Measurements from ENCODE around the gene PPP1R3G.

The PPP1R3G gene

DNA sequence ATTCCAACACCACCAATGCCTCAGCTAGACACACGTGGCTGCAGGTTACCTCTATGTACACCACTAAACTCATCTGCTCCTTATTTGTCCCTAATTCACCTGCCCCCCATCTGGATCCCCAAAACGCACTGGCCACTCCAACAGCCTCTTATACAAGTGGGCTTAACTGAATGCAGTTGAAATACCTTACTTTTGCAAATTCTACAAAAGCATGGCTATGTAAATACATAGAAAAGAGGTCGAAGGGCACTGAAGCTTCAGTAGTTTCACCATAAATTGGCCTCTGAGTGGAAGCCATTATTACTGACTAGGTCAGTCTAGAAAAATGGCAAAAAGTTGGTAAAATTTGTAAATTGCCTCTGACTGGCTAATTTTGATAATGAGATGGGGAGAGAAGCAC, 11.1 kb upstream of the PPP1R3G start:
- no peak for DNase-seq

DNA sequence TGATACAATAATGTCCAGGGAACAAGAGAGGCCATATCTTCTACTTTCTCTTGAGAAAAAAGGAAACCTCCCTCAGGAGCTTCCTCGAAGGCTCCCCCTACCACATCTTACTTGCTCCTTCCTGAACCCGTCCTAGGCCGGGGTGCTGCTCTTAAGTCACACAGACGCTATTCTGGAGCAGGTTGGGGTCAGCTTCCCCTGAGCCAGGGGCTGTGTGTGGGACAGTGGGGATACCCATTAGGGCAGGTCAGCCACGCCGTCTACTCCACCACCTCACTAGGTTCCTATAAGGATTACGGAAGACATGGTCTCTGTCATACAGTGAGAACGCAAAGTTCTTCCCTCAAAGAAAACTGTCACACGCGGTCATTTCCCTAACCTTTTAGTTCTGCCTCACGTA, 8.2 kb upstream of the PPP1R3G start:
- no peak for DNase-seq

DNA sequence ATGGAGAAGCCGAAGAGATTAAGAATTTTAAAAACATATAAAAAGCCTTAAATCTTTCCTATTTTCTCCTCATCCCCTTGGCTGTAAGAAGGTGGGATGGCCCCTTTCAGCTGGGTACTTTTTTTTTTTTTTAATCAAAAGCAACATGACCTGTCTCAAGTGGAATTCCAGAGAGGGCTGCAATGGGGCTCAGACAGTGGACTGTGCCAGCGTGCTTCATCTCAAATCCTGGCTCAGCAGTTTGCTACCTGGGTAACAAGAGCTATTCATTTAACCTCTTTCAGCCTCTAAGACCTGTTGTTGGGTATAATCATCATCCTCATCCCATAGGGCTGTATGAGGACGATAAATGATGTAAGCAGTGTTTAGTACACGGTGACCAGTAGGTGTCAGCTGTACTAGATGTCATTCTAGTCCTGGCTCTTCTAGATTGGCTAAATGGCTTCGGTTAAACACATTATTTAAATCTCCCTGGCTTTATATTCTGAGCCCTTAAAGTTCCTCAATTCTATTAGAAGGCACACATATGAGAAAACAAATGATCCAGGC, 6.9 kb upstream of the PPP1R3G start:
- DNase-seq, result no peak

DNA sequence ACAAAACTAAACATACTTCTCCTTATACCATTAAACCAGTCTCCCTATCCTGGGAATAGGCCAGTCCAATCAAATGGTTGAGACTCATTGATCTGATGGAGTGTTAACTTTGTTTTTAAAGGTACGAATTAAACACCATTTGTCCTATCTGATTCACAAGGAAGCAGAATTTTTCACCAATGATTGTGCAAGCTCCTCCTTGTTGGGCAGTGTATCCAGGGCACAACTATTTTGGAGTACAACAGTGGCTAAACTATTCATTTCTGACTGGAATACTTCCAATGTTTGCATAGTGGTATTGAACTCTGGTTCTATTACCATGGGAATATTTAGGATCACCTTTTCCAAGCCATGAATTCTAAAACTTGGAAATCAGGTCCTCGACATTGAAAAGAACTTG, 5.4 kb upstream of the PPP1R3G start:
- no peak for DNase-seq

DNA sequence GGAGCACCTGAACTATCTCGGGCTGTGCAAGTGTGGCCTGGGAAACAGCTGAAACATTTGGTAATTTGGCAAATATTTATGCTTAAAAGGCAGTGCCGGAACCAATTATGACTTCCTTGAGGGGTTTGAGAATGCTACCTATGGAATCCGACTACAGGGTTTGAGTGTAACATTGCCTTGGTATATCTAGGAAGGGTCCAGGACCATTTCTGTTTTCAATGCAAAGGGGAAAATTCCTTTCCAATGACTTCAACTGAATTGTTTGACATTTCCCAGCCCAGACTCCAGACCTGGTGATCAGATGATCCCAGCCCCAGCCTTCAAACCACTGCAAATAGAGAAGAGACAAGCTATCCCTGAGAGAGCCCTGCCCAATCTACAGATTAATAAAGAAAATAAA, 4.6 kb upstream of the PPP1R3G start:
- no peak for DNase-seq

DNA sequence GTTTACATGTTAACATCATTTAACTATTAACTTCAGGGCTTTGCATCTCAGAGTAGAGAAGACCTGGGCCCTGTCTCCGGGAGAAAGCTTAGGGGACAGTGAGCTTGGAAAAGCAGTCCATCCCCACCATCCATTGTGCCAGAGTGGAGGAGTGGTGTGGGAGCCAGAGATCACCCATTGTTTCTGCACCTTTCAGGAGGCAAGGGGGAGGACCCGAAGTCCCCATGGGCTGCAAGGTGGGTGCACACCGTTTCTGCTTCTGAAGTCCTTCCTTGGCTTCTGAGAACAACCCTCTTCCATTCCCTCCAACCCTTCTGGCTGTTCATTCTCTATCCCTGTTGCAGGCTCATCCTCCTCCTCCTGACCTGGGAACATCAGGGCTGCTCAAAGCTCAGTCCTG, 4.0 kb upstream of the PPP1R3G start:
- no peak for DNase-seq

DNA sequence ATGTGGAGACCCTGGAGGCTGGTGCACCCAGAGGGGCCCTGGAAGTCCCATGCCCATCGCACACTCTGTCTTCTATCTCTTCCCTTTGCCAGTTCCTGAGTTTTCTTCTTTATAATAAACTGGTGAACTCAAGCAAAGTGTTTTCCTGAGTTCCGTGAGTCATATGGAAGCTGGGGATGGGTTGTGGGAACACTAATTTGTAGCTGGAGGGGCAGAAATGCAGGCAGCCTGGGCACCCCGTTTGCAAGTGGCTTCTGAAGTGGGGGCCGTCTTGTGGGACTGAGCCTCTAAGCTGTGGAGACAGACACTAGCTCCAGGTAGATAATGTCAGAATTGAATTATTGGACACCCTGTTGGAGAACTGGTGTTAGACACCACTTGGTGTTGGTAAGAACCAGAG, 3.2 kb upstream of the PPP1R3G start:
- DNase-seq, result no peak

DNA sequence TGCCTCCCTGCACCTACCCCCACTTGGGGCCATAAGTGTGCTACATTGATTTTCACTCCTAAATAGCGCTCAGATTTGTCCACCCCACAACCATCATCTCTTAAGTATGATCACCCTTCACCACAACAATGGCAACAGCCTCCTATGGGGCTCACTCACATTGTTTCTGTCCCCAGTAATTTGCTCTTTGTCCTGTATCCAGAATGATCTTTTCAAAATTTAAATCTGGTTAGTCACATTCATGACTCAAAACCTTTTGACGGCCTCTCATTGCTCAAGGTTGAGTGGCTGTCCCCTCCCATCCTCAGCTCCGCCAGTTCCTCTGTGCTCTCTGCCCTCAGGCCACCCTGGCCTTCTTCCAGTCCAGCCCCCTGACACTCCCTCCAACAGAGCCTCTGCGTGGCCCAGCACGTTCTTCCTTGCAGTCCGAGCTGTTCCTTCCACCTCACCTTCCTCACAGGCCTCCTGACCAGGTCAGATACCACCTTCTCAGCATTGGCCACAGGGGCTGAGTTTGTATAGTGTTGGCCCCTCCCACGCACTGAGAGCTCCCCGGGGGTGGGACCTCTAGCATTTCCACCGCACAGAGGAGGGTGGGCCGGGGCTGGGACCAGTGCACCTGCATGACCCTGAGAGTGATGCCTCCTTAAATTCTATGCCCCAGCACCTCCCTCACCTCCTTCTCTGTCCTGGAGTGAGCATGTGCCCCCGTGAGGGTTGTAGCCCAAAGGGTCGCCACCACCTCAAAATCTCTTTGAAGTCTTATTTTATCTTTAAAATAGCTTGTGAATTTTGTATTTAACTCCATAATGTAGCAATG, 2.4 kb upstream of the PPP1R3G start:
- no peak for DNase-seq

DNA sequence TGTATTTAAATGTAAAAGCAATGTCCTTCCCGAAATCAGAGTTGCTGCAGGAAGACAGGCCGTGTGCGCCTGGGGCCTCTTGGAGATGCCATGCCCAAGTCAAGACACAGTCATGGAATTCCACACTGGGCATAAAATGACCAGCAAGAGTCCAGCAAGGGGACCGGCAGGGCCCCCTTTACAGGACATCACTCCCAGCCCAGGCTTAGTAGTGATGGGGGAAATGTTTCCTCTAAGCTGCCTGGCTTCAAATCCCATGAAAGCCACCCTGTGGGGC, 1.9 kb upstream of the PPP1R3G start:
- no peak for DNase-seq

DNA sequence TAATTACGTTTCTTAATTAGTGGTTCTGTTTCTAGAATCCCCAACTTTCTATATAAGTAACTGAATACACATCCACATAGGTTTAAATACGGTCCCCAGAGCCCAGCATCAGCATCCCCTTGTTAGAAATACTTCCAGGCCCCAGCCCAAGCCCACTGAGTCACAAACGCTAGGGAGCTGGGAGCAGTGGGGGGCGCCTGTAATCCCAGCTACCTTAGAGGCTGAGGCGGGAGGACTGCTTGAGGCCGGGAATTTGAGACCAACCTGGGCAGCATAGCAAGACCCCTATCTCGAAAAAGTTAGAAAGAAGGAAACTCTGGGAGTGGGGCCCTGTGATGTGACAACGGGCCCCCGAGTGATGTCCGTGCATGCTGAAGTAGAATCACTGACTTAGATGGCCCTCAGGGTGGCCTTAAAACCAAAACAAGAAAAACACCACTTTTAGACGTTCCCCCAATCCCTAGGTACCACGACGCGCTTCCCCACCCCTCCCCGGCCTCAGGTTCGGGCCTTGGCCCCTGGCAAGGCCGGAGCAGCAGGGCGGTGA, 1.3 kb upstream of the PPP1R3G start:
- DNase-seq, result no peak

DNA sequence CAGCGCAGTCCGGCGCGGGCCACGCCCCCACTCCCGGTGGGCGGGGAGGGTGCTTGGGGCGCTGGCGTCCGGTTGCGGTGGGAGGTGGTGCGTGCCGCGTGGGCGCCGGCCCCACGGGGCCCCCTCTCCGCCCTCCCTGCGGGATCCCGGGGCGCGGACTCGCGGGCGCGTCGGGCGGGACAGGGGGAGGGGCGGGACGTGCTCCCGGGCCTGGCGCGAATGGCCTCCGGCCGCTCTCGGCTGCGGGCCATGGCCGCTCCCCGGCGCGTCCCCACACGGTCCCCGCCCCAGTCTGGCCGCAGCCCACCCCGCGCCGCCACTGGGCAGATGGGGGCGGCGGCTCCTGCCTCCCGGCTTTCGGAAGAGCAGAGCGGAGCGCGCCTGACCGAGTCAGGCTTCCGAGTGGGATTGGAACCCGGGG, 771 bp upstream of the PPP1R3G start:
- no peak for DNase-seq

DNA sequence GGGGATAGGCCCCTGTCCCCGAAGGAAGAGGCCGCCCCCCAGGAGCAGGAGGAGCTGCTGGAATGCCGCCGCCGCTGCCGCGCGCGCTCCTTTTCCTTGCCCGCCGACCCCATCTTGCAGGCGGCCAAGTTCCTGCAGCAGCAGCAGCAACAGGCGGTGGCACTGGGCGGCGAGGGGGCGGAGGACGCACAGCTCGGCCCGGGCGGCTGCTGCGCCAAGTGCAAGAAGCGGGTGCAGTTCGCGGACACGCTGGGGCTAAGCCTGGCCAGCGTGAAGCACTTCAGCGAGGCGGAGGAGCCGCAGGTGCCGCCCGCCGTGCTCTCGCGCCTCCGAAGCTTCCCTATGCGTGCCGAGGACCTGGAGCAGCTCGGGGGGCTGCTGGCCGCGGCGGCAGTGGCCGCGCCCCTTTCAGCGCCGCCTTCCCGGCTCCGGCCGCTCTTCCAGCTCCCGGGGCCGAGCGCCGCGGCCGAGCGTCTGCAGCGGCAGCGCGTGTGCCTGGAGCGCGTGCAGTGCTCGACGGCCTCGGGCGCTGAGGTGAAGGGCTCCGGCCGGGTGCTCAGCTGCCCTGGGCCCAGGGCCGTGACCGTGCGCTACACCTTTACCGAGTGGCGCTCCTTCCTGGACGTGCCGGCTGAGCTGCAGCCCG, 630 bp downstream of the PPP1R3G start:
- no peak for DNase-seq

DNA sequence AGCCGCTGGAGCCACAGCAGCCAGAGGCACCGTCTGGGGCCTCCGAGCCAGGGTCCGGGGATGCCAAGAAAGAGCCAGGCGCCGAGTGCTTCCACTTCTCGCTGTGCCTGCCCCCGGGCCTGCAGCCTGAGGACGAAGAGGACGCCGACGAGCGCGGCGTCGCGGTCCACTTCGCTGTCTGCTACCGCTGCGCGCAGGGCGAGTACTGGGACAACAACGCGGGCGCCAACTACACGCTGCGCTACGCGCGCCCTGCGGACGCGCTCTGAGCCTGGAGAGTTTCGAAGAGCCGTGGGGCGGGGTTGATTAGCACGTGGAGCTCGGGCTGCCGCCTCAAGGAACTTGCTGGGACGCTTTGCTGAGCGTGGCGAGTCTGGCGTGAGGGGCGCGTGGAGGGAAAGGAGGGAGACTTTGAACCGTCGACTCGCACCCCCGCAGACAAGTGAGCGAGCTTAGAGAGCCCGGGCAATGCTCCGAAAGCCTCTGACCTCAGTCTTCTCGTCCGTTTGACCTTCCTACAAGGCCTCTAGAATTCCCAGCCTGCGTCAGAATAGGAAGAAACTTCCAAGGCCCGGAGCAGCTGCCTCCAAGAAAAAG, 1.3 kb downstream of the PPP1R3G start:
- no peak for DNase-seq

DNA sequence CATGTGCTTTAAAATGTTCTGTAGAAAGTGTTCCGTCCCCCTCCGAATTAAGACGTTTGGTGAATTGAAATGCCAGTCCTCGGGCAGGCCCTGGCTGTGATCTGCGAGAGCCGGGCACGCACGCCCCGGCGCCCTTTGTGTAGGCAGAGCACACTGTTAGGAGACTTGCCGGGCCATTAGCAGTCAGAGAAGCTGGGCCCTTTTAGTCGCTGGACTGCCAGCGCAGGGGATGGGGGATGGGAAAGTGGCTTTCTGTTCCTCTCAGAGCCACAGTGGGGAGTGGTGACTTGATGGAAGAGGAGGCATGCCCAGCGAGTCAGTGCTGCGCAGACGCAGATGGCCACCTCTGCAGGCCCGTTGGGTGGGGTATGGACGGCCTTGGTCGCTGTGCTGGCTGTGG, 2.2 kb downstream of the PPP1R3G start:
- DNase-seq, result no peak

DNA sequence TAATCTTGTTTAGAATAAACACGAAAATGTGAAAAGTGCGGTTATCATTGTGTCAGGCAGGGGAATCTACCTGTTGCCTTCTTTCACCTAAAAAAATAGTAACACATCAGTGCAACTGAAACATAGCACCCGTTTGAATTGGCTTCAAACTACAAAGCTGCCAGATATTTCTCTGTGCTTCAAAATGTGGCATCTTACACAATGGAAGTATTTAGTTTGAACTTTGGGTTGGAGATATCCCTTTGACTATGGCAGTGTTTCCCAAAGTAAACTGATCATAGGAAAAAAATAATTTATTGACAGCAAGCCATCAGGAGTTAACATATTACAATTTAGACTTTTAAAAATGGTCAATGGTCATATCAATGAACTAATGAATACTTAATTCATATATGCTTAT, 3.6 kb downstream of the PPP1R3G start:
- DNase-seq, result no peak

DNA sequence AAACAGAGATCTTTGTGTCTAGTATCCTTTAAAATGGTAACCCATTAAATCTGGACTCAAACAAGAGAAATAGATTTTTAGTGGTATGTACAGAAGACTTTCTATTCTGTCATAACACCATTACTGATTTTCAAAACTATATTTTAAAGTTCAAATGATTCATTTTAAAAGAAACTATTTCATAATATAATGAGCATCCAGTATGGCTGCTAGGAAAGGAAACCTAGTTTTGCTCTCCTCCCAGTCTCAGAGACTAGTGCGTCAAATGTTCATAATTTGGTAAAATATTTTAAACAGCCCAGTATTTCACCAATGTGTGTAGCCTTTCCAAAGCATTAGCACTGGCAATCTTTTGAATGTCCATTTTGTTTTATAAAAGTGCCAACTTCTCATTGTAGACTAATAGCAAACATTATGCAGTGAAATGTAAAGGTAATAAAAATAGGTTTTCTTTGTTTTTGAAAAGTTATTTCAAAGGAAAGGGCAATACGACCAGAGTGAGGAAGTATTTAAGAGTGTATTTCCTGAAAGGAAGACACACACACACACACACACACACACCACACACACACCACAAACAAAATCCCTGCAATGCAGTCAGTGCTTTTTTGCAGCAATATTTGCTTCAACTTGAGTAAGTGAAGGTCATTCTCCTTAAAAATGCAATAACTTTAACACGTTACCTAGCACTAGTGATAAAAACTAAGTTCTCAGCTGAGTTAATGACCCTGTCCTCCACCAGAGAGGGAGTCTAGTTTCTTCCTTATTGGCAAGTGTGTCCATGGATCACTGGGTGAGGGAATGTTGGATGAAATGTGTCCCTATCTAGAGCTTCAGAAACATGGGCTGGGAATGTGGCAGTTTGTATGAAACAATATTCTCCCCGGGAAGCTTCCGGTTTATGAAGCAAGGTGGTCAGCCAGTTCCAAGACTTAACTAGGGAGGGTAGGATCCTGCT, 4.6 kb downstream of the PPP1R3G start:
- DNase-seq, result no peak

DNA sequence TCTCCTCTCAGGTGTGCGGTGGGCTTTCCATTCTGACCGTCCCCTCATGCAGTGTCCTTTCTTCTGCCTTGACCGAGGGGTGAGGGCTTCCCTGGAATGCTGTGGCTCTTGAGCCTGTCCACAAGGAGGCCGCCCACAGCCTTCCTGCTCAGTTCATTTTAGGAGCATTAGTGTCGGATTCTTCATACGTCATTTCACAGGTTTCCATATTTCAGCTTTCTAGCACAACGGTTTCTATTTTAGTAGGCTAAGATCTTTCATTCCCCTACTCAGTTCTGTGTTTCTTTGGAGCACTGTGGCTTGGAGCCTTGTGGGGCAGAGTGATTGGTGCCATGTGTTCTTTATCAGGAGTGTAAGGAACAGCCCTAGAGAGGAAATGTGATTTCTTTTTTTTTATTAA, 5.5 kb downstream of the PPP1R3G start:
- DNase-seq, result no peak

DNA sequence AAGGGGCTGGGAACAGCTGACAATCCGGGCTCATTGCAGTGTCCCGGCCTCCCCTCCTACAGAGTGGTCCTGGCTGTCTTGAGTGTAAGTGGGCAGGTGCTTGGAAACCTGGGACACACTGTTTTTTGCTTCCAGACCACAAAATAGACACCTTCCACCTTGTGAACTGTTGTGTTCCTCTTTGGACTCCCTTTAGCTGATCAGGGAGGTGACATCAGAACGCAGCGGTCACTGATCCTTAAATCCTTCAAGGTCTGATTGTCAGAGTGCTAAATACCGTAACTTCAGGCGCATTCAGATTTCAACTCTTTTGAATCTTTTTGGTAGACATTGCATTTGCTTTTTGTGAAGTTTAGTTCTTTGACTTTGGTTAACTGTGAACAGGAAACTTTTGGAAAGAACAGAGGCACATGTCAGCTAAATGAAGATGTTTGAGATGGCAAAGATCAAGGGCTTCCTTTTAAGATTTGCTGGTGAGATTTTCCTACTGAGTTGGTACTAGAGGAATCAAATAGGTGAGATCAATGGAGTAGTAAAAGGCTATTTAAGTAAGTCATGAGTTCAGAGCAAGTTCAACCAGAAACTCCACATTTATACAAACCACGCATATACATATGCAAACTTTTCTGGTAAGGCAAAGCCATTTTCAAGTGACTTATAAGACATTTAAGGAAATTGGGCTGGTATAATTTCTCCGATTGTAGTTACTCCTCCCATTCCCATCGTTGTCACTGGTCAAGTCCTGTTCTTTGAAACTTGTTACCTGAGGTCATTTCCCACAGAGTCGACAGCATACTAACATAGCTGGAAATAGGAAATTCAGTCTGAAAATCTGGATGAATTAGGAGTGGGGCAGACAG, 6.3 kb downstream of the PPP1R3G start:
- DNase-seq, result no peak

DNA sequence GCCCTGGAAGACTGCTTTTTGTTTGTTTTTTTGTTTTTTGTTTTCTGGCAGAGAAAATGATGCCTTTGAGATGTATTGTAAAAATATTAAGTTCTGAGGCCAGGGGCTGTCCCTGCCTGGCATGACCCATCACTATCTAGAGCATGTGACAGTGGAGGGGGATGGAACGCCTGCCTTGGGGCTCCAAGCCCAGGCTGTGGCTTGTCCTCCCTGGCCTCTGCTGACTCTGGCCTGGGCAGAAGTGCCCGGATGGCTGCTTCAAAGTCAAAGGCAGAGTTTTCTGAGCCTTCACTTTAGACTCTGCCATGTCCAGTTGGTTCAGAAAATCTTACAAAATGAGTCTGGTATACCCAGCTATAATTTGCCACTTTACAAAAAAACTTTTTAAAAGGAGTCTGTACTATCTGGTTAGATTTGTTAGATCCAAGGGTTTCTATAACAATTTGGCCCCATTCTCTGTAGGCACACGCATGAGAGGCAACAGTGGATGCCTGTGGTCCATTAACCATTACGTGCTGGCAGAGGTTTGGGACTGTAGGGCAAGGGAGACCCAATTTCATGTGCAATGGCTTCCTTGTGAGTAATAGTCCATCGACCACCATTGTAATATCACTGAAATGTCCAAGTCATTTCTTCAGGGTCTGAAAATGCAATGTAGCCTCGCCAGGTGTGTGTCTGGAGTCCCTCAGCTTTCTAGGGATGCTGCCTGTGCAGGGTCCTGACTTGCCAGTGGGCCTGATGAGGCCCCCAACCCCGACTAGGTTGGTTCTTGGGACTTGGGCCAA, 8.3 kb downstream of the PPP1R3G start:
- no peak for DNase-seq

DNA sequence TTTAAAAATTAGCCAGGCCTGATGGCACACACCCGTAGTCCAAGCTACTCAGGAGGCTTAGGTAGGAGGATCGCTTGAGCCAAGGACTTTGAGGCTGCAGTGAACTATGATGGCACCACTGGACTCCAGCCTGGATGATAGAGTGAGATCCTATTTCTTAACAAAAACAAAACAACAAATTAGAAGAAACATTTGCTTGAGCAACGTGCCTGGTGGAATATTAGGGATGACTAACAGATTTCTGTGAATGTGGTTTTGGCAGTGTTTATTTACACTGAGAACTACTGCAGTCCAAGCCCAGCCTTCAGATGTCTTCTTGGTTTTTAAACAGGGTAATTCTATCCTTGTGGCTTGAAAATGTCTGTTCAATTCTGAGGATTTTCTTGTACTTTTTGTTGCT, 9.2 kb downstream of the PPP1R3G start:
- DNase-seq, result no peak

DNA sequence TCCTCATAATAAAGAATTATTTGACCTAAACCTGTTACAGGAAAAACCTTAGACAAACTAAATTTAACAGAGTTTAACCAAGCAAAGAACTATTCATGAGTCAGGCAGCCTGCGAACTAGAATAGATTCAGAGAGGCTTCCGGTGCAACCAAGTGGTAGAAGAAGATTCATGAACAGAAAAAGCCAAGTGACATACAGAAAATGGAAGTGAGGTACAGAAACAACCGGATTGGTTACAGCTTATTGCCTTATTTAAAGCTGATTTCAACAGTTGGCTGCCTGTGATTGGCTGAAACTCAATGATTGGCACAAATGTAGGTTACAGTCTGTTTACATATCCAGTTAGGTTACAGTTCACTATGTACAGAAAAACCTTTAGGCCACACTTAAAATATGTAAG, 10.1 kb downstream of the PPP1R3G start:
- DNase-seq, result no peak

Data from NCI-H526 treated with DMSO at 0.1 percent for 48 hours (cell line).